ENCODE measurements around the gene DIAPH3.

DIAPH3 gene

DNA sequence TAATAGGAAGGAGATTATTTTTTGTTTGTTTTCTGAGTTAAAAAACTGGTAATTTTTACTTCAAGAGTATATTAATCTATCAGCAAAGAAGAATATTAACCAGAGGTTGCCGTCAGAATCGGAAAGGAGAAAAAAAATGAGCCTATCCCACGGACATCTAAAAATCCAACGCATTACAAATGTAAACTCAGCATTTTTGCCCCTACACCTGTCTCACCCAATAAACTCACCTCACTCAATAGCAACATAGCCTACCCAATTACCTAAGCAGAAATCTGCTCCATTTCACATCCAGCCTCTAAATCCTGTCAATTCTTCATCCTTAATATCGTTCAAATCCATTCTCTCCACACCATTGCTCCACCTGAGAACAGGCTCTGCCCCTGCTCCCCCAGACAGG lies 10.4 kb upstream of the DIAPH3 start:
- WGBS, 2 experiments = 91 to 99% methylated on average over 5 of the region's 5 CpGs
- no peaks in the 10 kb centered on the region for H3K27me3 ChIP-seq (ENCODE audit: control insufficient read depth, insufficient read depth, low read length, poor library complexity, severe bottlenecking)
- no peak overlapping the region for H3K4me3 ChIP-seq (ENCODE audit: insufficient read depth, low read depth, low read length)
- H3K9me3 ChIP-seq (ENCODE audit: control insufficient read depth, low read length) = no peaks in the 10 kb centered on the region
- H3K27ac ChIP-seq (ENCODE audit: insufficient read depth, low read depth, low read length, poor library complexity, severe bottlenecking) = no peak overlapping the region
- no peaks in the 10 kb centered on the region for H3K36me3 ChIP-seq (ENCODE audit: control insufficient read depth, insufficient read depth, low read length)
- H3K4me1 ChIP-seq (ENCODE audit: control insufficient read depth, insufficient read depth, low read length) = no peaks in the 10 kb centered on the region

DNA sequence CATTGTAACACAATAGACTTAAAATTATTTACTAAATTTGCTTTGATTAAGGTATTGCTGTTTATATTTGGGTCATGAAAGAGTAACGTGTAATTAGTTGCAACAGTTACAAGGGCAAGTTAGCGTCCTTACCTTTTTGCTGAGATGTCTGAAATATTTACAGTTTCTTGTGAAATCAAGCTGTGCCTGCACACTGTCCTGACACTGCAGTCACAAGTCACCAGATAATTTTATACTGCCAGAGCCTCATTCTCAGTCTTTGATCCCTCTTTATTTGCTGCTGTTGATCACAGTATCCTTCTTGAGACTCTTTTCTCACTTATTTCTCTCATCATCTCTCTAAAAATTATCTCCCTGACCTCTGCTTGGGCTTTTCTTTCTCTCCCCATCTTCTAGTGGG lies 8.4 kb upstream of the DIAPH3 start:
- H3K9me3 ChIP-seq (ENCODE audit: control insufficient read depth, low read length) = no peaks in the 10 kb centered on the region
- no peaks in the 10 kb centered on the region for H3K4me1 ChIP-seq (ENCODE audit: control insufficient read depth, insufficient read depth, low read length)
- H3K36me3 ChIP-seq (ENCODE audit: control insufficient read depth, insufficient read depth, low read length) = no peaks in the 10 kb centered on the region
- H3K4me3 ChIP-seq (ENCODE audit: insufficient read depth, low read depth, low read length) = no peak overlapping the region
- no peaks in the 10 kb centered on the region for H3K27me3 ChIP-seq (ENCODE audit: control insufficient read depth, insufficient read depth, low read length, poor library complexity, severe bottlenecking)
- WGBS, 2 experiments = 90 to 96% methylated on average over 2 of the region's 2 CpGs
- H3K27ac ChIP-seq (ENCODE audit: insufficient read depth, low read depth, low read length, poor library complexity, severe bottlenecking) = no peak overlapping the region

DNA sequence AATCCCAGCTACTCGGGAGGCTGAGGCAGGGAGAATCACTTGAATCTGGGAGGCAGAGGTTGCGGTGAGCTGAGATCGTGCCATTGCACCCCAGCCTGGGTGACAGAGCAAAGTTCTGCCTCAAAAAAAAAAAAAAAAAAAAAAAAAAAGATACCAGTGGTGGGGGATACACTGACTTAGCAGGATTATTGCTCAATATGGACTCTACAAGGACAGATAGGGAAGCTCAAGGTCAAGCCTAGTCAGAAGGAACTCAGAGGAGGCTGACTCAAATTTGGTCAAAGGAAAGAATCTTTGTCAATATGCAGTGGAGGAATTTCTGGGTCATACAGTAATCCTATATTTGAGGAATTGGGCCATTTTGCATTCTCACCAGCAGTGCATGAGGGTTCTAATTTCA lies 6.7 kb upstream of the DIAPH3 start:
- WGBS, 2 experiments = 90 to 94% methylated on average over 3 of the region's 3 CpGs
- no peak overlapping the region for H3K27ac ChIP-seq (ENCODE audit: insufficient read depth, low read depth, low read length, poor library complexity, severe bottlenecking)

DNA sequence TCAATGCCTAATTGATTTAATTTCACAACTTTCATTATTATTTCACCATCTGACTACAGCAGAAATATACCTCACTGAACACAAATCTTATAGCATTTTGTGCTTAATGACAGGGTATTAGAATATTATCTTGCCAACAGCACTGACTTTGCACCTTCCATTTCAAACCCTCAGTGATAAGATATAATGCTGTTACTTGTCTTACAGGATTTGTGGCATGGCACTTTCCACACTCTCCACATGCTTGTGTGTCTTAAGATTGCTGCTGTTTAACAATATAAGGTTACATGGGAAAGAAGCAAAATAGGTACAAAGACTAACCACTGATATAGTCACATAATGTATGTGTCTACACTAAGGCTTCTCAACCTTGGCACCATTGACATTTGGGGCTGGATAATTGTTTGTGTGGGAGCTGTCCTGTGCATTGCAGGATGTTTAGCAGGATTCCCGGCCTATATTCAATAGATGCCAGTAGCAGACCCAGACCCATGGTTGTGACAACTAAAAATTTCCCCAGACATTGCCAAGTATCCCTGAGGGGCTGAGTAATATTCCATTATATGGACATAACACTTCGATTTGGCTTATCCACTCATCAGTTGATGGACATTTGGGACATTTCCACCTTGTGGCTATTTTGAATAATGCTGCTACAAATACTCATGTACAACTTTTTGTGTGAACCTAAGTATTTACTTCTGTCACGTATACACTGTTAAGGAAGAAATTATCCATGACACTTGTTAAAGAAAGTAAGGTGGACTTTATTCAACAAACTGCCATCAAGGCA lies 5.7 kb upstream of the DIAPH3 start:
- 96 to 97% methylated on average over 3 of the region's 3 CpGs for WGBS, 2 experiments
- no peaks in the 10 kb centered on the region for H3K36me3 ChIP-seq (ENCODE audit: control insufficient read depth, insufficient read depth, low read length)
- H3K4me3 ChIP-seq (ENCODE audit: insufficient read depth, low read depth, low read length) = no peak overlapping the region
- H3K27me3 ChIP-seq (ENCODE audit: control insufficient read depth, insufficient read depth, low read length, poor library complexity, severe bottlenecking) = no peaks in the 10 kb centered on the region
- peaks cover 11% of the 10 kb centered on the region for H3K4me1 ChIP-seq (ENCODE audit: control insufficient read depth, insufficient read depth, low read length)
- H3K9me3 ChIP-seq (ENCODE audit: control insufficient read depth, low read length) = no peaks in the 10 kb centered on the region
- H3K27ac ChIP-seq (ENCODE audit: insufficient read depth, low read depth, low read length, poor library complexity, severe bottlenecking) = no peak overlapping the region

More for the DNA sequence above, 6.7 kb upstream of the DIAPH3 start:
- Histone ChIP-seq H3K4me3 (ENCODE audit: insufficient read depth, low read depth, low read length) (no peak overlapping the region), H3K27me3 (ENCODE audit: control insufficient read depth, insufficient read depth, low read length, poor library complexity, severe bottlenecking) (no peaks in the 10 kb centered on the region), H3K9me3 (ENCODE audit: control insufficient read depth, low read length) (no peaks in the 10 kb centered on the region), H3K4me1 (ENCODE audit: control insufficient read depth, insufficient read depth, low read length) (peaks cover 3% of the 10 kb centered on the region), H3K36me3 (ENCODE audit: control insufficient read depth, insufficient read depth, low read length) (no peaks in the 10 kb centered on the region)

DNA sequence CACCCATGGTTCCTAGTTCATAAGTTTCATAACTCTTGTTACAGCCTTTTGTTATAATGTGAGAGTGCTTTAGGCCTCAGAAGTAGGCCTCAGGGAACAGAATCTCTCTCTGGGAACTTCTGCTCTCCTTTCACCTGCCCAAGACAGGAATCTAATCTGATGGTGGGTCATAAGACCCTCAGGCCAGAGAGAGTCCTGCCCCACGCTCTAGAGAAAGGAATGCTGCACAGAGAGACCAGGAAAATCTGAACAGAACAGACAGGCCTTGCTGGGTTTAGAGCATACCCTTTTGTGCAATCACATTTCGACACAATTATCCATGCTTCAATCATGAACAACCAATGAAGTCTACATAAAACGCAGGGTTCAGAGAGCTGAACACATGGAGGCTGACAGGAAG lies 3.4 kb upstream of the DIAPH3 start:
- Histone ChIP-seq H3K9me3 (ENCODE audit: control insufficient read depth, low read length) (no peaks in the 10 kb centered on the region), H3K27ac (ENCODE audit: insufficient read depth, low read depth, low read length, poor library complexity, severe bottlenecking) (no peak overlapping the region), H3K4me1 (ENCODE audit: control insufficient read depth, insufficient read depth, low read length) (peaks cover 11% of the 10 kb centered on the region), H3K27me3 (ENCODE audit: control insufficient read depth, insufficient read depth, low read length, poor library complexity, severe bottlenecking) (no peaks in the 10 kb centered on the region), H3K4me3 (ENCODE audit: insufficient read depth, low read depth, low read length) (no peak overlapping the region), H3K36me3 (ENCODE audit: control insufficient read depth, insufficient read depth, low read length) (no peaks in the 10 kb centered on the region)
- WGBS, 2 experiments = 94 to 96% methylated on average over 3 of the region's 3 CpGs

DNA sequence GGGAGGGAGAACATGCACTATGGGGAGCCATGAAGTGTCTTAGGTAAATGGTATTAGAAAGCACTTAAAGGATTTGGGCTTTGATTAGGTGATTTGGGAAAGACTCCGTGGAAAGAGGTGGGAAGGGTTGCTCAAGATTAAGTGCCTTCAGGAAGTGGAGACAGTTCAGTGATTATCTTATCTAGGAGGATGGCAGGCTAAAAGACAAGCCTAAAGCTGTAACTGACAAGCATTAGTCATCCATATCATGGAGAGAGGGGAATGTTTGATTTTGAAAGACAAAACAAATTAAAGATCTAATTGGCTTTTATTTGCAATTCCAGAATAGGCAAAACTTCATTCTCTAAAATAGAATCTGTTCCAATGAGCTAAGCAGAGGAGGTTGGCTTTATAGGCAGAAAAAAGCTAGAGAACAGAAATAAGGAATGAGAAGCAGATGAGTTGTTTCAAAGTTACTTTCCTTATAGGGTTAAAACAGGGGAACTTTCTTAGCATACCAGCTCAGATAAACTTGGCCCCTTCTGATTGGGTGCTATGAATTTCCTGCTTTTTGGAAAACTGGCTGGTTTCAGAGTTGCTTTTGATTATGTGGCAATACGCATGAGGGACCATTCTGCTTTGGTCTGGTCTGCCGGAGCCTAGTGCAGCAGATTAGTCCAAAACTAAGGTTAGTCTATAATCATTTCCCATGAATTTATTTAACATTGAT lies 1.8 kb upstream of the DIAPH3 start:
- H3K4me3 ChIP-seq (ENCODE audit: insufficient read depth, low read depth, low read length) = no peak overlapping the region
- 76% methylated on average over 3 of the region's 3 CpGs for WGBS, 2 experiments
- H3K27me3 ChIP-seq (ENCODE audit: control insufficient read depth, insufficient read depth, low read length, poor library complexity, severe bottlenecking) = no peaks in the 10 kb centered on the region
- peaks cover 11% of the 10 kb centered on the region for H3K4me1 ChIP-seq (ENCODE audit: control insufficient read depth, insufficient read depth, low read length)
- no peaks in the 10 kb centered on the region for H3K36me3 ChIP-seq (ENCODE audit: control insufficient read depth, insufficient read depth, low read length)
- H3K9me3 ChIP-seq (ENCODE audit: control insufficient read depth, low read length) = no peaks in the 10 kb centered on the region
- no peak overlapping the region for H3K27ac ChIP-seq (ENCODE audit: insufficient read depth, low read depth, low read length, poor library complexity, severe bottlenecking)

DNA sequence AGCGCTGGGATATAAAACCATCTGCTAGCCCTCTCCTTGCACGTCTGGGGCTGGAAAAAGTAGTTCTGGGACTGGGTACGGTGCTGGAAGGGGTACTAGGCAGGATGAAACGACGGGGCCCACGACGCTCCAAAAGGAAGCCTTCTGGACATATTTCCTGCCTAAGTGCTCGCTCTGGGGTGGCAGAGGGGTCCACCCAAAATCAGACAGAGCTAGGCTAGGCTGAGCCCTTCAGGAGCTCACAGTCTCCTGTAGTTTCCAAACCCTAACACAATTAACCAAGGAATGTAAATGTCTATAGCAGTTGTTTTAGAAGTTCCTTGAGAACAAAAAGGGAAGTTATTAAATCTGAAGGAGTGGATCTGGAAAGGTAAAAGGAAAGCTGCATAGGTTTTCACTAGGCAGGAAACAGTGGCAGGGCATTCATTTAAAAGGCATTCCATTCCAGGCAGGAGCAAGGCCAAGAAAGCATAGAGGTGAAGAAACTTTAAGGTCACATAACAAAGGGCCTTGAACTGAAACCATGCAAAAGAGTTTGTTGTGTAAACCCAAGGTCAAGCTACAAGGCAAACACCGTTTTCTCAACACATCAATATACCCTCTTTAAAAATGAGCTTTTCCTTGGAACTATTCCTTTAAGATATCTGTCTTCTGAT lies 634 bp upstream of the DIAPH3 start:
- Histone ChIP-seq H3K4me3 (ENCODE audit: insufficient read depth, low read depth, low read length) (peak overlapping the region; percentile 83), H3K27me3 (ENCODE audit: control insufficient read depth, insufficient read depth, low read length, poor library complexity, severe bottlenecking) (no peaks in the 10 kb centered on the region), H3K36me3 (ENCODE audit: control insufficient read depth, insufficient read depth, low read length) (no peaks in the 10 kb centered on the region), H3K9me3 (ENCODE audit: control insufficient read depth, low read length) (no peaks in the 10 kb centered on the region), H3K27ac (ENCODE audit: insufficient read depth, low read depth, low read length, poor library complexity, severe bottlenecking) (peak overlapping the region; percentile 75), H3K4me1 (ENCODE audit: control insufficient read depth, insufficient read depth, low read length) (peaks cover 11% of the 10 kb centered on the region)
- 1 to 2% methylated on average over 8 to 9 of the region's 9 CpGs for WGBS, 2 experiments

DNA sequence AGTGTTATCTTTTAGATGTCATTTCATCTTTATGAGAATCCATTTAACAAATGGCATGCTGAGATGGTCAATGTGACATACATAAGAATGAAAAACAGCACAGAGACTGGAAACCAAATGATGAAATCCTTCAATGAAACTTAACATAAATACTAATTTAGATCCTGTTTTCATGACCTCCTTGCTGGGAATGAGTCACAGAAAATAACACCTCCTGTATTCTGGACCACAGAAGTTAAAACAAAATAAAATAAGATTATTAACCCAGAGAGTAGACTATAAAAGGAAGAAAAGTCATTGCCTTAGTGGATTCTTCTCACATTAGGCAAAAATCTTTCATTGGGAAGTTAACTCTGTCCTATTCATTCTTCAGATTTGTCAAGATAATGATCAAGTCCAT lies 1.6 kb downstream of the DIAPH3 start:
- H3K36me3 ChIP-seq (ENCODE audit: control insufficient read depth, insufficient read depth, low read length) = no peaks in the 10 kb centered on the region
- no peaks in the 10 kb centered on the region for H3K9me3 ChIP-seq (ENCODE audit: control insufficient read depth, low read length)
- no peak overlapping the region for H3K27ac ChIP-seq (ENCODE audit: insufficient read depth, low read depth, low read length, poor library complexity, severe bottlenecking)
- no peaks in the 10 kb centered on the region for H3K27me3 ChIP-seq (ENCODE audit: control insufficient read depth, insufficient read depth, low read length, poor library complexity, severe bottlenecking)
- H3K4me3 ChIP-seq (ENCODE audit: insufficient read depth, low read depth, low read length) = no peak overlapping the region
- H3K4me1 ChIP-seq (ENCODE audit: control insufficient read depth, insufficient read depth, low read length) = peaks cover 11% of the 10 kb centered on the region

DNA sequence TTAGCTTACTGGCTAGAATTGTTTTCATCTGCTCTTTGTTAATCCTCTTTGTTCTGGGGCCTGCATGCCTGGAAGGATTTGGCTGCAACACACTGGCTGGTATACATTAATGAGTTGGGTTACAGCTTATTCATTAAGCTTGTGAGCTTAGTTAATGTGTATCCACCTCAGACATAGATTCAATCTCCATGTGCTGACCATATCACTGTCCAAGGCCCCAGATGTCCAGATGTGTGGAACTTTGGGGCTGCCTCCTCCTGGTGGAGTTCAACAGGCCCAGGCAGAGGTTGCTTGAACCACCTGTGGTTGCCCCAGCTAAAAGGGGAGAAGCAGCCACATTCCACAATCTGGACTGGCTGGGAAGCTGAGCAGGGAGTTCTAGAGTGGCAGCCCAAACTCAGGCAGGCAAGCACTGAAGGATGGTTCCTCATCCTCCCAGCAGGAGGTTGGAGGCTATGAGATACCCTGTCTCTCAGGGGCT lies 5.4 kb downstream of the DIAPH3 start:
- Histone ChIP-seq H3K36me3 (ENCODE audit: control insufficient read depth, insufficient read depth, low read length) (no peaks in the 10 kb centered on the region), H3K27ac (ENCODE audit: insufficient read depth, low read depth, low read length, poor library complexity, severe bottlenecking) (peak overlapping the region; percentile 87), H3K27me3 (ENCODE audit: control insufficient read depth, insufficient read depth, low read length, poor library complexity, severe bottlenecking) (no peaks in the 10 kb centered on the region), H3K9me3 (ENCODE audit: control insufficient read depth, low read length) (no peaks in the 10 kb centered on the region), H3K4me3 (ENCODE audit: insufficient read depth, low read depth, low read length) (no peak overlapping the region), H3K4me1 (ENCODE audit: control insufficient read depth, insufficient read depth, low read length) (no peaks in the 10 kb centered on the region)

DNA sequence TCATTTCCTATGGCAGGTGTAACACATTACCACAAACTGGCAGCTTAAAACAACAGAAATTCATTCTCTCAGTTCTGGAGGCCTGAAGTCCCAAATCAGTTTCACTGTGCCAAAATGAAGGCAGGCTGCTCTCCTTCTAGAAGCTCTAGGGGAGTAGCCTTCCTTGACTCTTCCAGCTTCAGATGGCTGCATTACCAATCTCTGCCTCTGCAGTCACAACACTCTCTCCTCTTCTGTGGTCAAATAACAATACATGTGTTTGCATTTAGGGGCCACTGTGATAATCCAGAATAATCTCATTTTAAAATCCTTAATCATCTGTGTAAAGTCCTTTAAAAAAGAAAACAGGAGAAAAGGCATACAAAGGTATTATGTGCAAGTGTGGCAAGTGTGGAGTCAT lies 7.8 kb downstream of the DIAPH3 start:
- H3K4me3 ChIP-seq (ENCODE audit: insufficient read depth, low read depth, low read length) = no peak overlapping the region
- no peaks in the 10 kb centered on the region for H3K9me3 ChIP-seq (ENCODE audit: control insufficient read depth, low read length)
- no peaks in the 10 kb centered on the region for H3K36me3 ChIP-seq (ENCODE audit: control insufficient read depth, insufficient read depth, low read length)
- H3K4me1 ChIP-seq (ENCODE audit: control insufficient read depth, insufficient read depth, low read length) = no peaks in the 10 kb centered on the region
- H3K27me3 ChIP-seq (ENCODE audit: control insufficient read depth, insufficient read depth, low read length, poor library complexity, severe bottlenecking) = no peaks in the 10 kb centered on the region
- no peak overlapping the region for H3K27ac ChIP-seq (ENCODE audit: insufficient read depth, low read depth, low read length, poor library complexity, severe bottlenecking)

Measured in ectodermal cell (in vitro differentiated cells).